GM19351 (cell line): ENCODE results near the gene TSHR.
A peak's percentile ranks its signal among the peaks of the same experiment; 100 is the strongest.
"Not testable (repeated sequence)": the region's sequence is repeated elsewhere in the genome, so short reads cannot be mapped to it uniquely, and the experiment has no call there.

ENCODE experiments used
- ATAC-seq: cut with Tn5 transposase; IDR thresholded peaks from one replicate; pipeline ENCODE4 v1.9.1; 2021; ENCODE audit warnings: mild to moderate bottlenecking, moderate library complexity; ENCODE audit not compliant: unreplicated experiment

Gene TSHR

GRCh38 chr14:80955416-80955941, at the start of gene TSHR:
TSS of gene TSHR (plus strand) at chr14:80955621. CDS start at chr14:80955681, 60 bp downstream.
- no peak for ATAC-seq

DNA sequence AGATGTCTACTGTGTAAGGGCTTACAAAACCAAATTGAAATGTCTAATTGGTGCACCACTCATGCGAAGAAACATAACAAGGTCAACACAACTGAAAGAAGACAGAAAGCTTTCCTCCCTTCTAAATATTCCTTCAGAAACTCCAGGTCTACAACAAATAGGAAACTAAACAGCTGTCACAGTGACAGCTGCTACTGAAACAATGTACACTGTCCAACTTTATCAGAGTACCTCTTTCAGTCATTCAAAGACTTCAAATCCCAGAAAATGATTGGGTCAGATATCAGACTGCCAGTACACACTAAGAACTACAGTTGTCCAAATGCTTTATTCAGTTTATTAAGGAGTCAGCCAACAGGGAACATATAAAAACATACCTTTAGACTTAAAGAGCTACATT, 49.1 kb upstream of the TSHR start:
- ATAC-seq, result no peak

- ATAC-seq, result no peak
These were observed 48.5 kb upstream of the TSHR start for GRCh38 chr14:80906946-80907345.

GRCh38 chr14:80912013-80912412, 43.4 kb upstream of the TSHR start:
- not testable (repeated sequence) for ATAC-seq

DNA sequence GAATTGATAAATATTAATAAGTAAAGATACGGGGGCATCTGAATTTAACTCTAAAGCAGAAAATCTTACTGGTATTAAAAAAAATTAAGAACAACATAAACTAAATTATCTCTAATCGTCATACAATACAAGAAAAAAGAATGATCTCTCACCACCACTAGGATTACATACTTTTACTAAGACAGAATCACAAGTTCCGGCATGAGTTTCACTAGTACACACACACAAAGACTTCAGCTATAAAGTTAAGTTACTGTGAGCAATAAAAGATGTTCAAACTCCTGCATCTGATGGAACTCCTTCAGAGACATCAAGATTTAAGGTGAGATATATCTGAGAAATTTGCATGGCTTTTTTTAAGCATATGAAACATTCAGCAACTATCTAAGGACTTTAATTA, 35.8 kb upstream of the TSHR start:
- ATAC-seq, result no peak

DNA sequence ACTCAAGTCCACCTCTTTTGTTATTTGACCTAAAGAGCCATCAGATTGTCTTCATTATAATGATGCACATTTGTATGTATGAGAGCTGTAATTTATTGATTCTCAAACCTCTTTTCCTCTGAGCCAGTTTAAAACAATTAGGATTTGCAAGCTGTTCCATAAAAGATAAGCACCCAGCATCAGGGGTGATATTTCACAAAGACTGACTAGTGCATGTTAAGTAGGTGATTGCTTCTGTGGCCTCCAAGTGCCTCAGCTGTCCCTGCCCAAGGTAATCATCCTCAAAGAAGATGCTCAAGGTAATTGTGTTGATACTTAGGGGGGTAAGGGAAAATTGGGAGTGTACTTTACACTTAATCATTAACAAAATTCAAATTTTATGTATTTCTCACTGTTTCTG, 32.1 kb upstream of the TSHR start:
- no peak for ATAC-seq

GRCh38 chr14:80924365-80925103, 30.9 kb upstream of the TSHR start:
- ATAC-seq, result no peak

DNA sequence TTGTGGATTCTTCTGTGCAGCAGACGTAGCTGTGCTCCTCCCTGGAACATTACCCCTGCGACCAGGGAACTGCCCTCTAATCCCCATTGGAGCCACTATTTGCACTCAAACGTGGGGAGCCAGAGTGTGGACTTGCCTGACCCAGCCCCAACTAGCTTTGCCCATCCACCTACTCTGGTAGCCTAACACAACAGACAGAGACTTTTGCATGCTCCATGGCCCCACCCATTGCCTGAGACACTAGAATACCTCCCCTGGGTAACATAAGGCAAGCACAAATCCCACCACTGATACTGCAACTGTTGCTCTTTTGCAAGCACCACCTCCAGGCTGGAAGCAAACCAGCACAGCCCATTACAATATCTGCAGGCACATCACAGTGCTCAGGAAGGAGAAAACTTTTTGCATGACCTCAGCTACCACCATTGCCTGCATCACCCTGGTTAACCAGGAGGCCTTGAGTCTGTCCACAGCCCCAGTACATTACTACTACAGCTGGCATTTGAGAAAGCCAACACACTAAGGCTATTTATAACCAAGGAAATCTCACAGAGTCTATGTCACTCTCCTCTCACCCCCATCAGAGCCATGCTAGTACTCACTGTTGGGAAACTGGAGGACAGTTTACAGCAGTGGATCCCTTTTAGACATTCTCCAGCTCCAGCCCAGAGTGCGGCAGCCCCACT, 28.9 kb upstream of the TSHR start:
- ATAC-seq, result no peak

DNA sequence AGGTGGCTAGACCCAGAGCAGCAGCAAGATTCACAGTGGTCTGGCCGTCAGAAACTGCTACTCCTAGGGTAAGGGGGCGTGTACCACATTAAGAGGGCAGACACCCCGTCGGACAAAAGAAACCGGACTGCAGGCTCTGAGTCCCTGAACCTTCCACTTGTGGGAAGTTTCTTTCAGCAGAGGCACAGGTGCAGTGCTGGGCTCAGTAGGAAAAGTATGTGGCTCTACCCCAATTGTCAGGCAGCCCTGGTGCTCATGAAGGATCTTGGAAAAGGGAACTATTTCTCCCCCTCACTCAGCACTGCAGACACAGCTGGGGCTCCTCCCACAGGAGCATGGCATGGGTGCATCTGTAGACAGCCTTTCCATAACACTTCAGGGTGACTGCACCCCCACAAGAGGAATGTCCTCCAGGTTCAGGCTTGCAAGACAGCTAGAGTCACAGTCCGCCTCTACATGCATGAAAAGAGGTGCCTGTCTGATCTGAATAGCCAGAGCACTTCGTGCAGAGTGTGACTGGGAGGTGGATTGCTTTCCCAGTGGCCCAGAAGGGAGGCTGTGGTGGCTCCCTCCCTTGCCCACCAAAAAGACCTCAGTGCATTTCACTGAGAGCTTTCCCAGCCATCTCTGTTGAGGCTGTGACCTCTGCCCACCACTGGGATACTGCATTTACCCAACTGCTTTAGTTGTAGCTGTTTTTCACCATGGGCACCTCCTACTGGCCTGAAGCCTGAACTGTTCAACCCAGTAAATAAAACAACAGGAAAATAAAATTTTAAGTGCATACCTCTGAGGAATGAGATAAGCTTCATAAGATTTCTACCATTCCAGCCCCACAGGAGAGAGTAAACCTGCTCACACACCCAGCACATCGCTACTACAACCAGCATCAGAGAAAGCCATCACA, 28.1 kb upstream of the TSHR start:
- no peak for ATAC-seq

GRCh38 chr14:80930095-80930494, 25.3 kb upstream of the TSHR start:
- no peak for ATAC-seq

- peak; percentile 96 for ATAC-seq
These were observed 24.5 kb upstream of the TSHR start for GRCh38 chr14:80930836-80931389.

GRCh38 chr14:80933282-80933681, 22.1 kb upstream of the TSHR start:
- ATAC-seq, result no peak

GRCh38 chr14:80933686-80934085, 21.7 kb upstream of the TSHR start:
- no peak for ATAC-seq

DNA sequence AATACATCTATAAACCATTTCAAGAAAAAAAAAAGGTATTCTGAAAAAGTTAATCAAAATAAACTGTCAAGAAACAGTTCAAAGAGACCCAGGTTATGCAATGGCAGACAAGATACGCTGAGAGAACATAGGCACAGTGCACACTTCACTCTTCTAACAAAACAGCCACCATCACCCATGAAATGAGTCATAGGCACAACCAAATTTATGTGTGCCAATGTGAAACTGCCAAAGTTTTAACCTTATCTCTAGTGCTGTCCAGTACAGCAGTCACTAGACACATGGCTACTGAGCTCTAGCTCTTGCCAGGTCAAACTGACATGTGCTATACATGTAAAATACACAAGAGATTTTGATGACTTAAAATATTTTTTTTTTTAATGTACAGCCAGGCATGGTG, 15.3 kb upstream of the TSHR start:
- ATAC-seq, result no peak

GRCh38 chr14:80941241-80942185, 13.9 kb upstream of the TSHR start, which contains the start of gene CEP128:
TSS of gene CEP128 (minus strand) at chr14:80941738.
- ATAC-seq, result peak; percentile 96

- ATAC-seq, result peak; percentile 12
These were observed 13.2 kb upstream of the TSHR start for GRCh38 chr14:80942191-80942600.

GRCh38 chr14:80944861-80945617, 10.4 kb upstream of the TSHR start:
- no peak for ATAC-seq

GRCh38 chr14:80946187-80946586, 9.2 kb upstream of the TSHR start:
- no peak for ATAC-seq

DNA sequence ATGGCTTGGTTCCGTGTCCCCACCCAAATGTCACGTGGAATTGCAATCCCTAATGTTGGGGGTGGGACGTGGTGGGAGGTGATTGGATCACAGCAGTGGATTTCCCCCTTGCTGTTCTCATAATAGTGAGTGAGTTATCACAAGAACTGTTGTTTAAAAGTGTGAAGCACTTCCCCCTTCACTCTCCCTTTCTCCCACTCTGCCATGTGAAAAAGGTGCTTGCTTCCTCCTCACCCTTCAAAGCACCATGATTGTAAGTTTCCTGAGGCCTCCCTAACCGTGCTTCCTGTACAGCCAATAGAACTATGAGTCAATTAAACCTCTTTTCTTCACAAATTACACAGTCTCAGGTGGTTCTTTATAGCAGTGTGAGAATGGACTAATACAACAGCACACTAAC, 8.6 kb upstream of the TSHR start:
- no peak for ATAC-seq
